Cardiac muscle cell (in vitro differentiated cells and primary cell): Measurements from ENCODE around the gene MTCL3. TPM values are rescaled to one million over a fixed set of nuclear protein-coding genes. Genes with fewer than 3 reads are reported as not detected.

Experiments
- DNase-seq, 2 donors: peaks; one replicate each; pipeline versions ENCODE4 v3.0.0 to v3.0.0-alpha.2; 2010 to 2017; ENCODE audit warnings: low read depth in 1 of 2, low spot score in 1 of 2
- H3K27ac ChIP-seq: fragments of 200-600 bp; sonication (generic); 2 replicates; pipeline ENCODE4 v1.5.1; 2016
- H3K27me3 ChIP-seq: fragments of 200-600 bp; sonication (generic); 2 replicates; pipeline ENCODE4 v1.6.0; 2016; ENCODE audit warnings: control low read depth
- H3K36me3 ChIP-seq: fragments of 200-600 bp; sonication (generic); 2 replicates; pipeline ENCODE4 v1.5.1; 2016; ENCODE audit warnings: control low read depth
- H3K4me1 ChIP-seq: fragments of 200-600 bp; sonication (generic); 2 replicates; pipeline ENCODE4 v1.8.1; 2017; ENCODE audit warnings: low read depth, mild to moderate bottlenecking, mixed run types
- H3K4me3 ChIP-seq: fragments of 200-600 bp; sonication (generic); 2 replicates; pipeline ENCODE4 v1.5.1; 2016; ENCODE audit warnings: mild to moderate bottlenecking
- H3K9me3 ChIP-seq: fragments of 200-600 bp; sonication (generic); 2 replicates; pipeline ENCODE4 v1.5.1; 2017; ENCODE audit warnings: low read depth, mild to moderate bottlenecking, control low read depth
- CTCF ChIP-seq: IDR thresholded peaks from 2 replicates; pipeline ENCODE4 v1.5.1; 2012; ENCODE audit warnings: low read depth, mild to moderate bottlenecking, low read length
- polyA plus RNA-seq: library from polyadenylated mRNA; unstranded; fragments of >200 nt; fragmentation: Nextera tagmentation; extraction: Ambion mirVana; gene quantifications from 2 replicates; pipeline ENCODE4 v1.2.1, GENCODE V29; 2016
- total RNA-seq: library from RNA; depleted of rRNA; stranded (reverse); fragments of >200 nt; gene quantifications from 2 replicates; pipeline ENCODE4 v1.2.3, GENCODE V29; 2016

MTCL3 gene

GRCh38 chr6:127423921-127424320 lies 95.2 kb downstream of the MTCL3 start:
- H3K27ac ChIP-seq, result no peak overlapping the region
- no peaks in the 10 kb centered on the region for H3K9me3 ChIP-seq
- H3K36me3 ChIP-seq, result no peaks in the 10 kb centered on the region
- no peaks in the 10 kb centered on the region for H3K27me3 ChIP-seq
- H3K4me1 ChIP-seq, result no peaks in the 10 kb centered on the region
- H3K4me3 ChIP-seq, result no peak overlapping the region
- no peak for TF ChIP-seq CTCF
- no peak for DNase-seq

Other genes starting within 250 kb of the MTCL3 start
- gene ECHDC1, start 175.7 kb downstream of the MTCL3 start, total RNA-seq, result 34.1 and 36.1 TPM in 2 replicates
- gene ECHDC1, start 175.7 kb downstream of the MTCL3 start, polyA plus RNA-seq, result 60.7 and 68.4 TPM in 2 replicates
- gene KIAA0408, start 59.9 kb downstream of the MTCL3 start, total RNA-seq, result 0.07 and 0.27 TPM in 2 replicates
- gene KIAA0408, start 59.9 kb downstream of the MTCL3 start, polyA plus RNA-seq, result 0.95 and 2.0 TPM in 2 replicates
- not detected in 2 replicates for gene C6orf58, start 57.8 kb upstream of the MTCL3 start, total RNA-seq
- gene C6orf58, start 57.8 kb upstream of the MTCL3 start, polyA plus RNA-seq, result not detected in 2 replicates